HFFc6 (cell line): ENCODE data around the gene ARL8B. TPM values are rescaled to one million over a fixed set of nuclear protein-coding genes. Genes with fewer than 3 reads are reported as not detected.
"Not testable (repeated sequence)": the region's sequence is repeated elsewhere in the genome, so short reads cannot be mapped to it uniquely, and the experiment has no call there.

ENCODE experiments used
- DNase-seq: peaks from one replicate; pipeline ENCODE4 v3.0.0-alpha.2; 2018
- H3K27ac Mint-ChIP-seq: 2 replicates; pipeline ENCODE4 v1.8.0; 2020; ENCODE audit warnings: mild to moderate bottlenecking, mixed read lengths
- H3K27me3 Mint-ChIP-seq: 2 replicates; pipeline ENCODE4 v1.8.0; 2021; ENCODE audit warnings: mild to moderate bottlenecking, moderate library complexity, mixed read lengths; ENCODE audit not compliant: insufficient read depth
- H3K36me3 Mint-ChIP-seq: 2 replicates; pipeline ENCODE4 v1.8.0; 2021; ENCODE audit warnings: low read depth, mixed read lengths
- H3K4me1 Mint-ChIP-seq: 2 replicates; pipeline ENCODE4 v1.8.0; 2020; ENCODE audit warnings: low read depth, mixed read lengths
- H3K4me3 Mint-ChIP-seq: 2 replicates; pipeline ENCODE4 v1.8.0; 2020; ENCODE audit warnings: mild to moderate bottlenecking, moderate library complexity, mixed read lengths
- H3K9me3 Mint-ChIP-seq: 2 replicates; pipeline ENCODE4 v1.8.0; 2020; ENCODE audit warnings: mild to moderate bottlenecking, mixed read lengths
- total RNA-seq, 6 experiments: library from RNA; stranded (reverse); fragmentation: NEBNext Ultra II Directional; extraction: Animal tissue kit (Norgen Biotek cat#: 25700); gene quantifications; 2 replicates in 1 of 6; 3 replicates in 5 of 6; pipeline ENCODE4 v1.2.3, GENCODE V29; 2021
- TF ChIP-seq, protein P1 (sequence below): fragments of 200-600 bp; sonication (generic); IDR thresholded peaks from 2 replicates; pipeline ENCODE4 v1.5.0; 2021; ENCODE audit warnings: antibody characterized with exemption, mild to moderate bottlenecking

Gene ARL8B
- total RNA-seq, 6 experiments from 2014 or later: 48.9 to 64.7 (median 53.7) TPM

DNA sequence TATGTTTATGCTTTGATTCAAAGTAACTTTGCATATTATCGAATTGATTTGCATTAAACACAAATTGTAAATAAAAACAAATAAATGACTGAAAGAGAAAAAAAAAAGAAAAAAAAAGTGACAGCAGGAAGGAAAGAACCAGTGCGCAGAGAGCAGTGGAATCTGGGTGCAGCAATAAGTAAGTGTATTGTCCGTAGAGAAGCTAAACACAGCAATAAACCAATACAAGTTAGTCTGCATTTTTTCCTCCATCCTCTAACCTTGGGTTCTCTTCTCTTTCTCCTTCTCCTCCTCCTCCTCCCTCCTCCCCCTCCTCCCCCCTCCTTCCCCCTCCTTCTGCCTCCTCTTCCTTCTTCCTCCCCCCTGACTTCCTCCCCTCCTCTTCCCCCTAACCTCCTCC lies 18.3 kb upstream of the ARL8B start:
- Mint-ChIP-seq H3K27me3 (peaks cover 14% of the 10 kb centered on the region), H3K36me3 (no peaks in the 10 kb centered on the region), H3K27ac (no peak overlapping the region), H3K9me3 (no peaks in the 10 kb centered on the region), H3K4me1 (no peaks in the 10 kb centered on the region), H3K4me3 (no peak overlapping the region)
- TF ChIP-seq, protein P1, sequence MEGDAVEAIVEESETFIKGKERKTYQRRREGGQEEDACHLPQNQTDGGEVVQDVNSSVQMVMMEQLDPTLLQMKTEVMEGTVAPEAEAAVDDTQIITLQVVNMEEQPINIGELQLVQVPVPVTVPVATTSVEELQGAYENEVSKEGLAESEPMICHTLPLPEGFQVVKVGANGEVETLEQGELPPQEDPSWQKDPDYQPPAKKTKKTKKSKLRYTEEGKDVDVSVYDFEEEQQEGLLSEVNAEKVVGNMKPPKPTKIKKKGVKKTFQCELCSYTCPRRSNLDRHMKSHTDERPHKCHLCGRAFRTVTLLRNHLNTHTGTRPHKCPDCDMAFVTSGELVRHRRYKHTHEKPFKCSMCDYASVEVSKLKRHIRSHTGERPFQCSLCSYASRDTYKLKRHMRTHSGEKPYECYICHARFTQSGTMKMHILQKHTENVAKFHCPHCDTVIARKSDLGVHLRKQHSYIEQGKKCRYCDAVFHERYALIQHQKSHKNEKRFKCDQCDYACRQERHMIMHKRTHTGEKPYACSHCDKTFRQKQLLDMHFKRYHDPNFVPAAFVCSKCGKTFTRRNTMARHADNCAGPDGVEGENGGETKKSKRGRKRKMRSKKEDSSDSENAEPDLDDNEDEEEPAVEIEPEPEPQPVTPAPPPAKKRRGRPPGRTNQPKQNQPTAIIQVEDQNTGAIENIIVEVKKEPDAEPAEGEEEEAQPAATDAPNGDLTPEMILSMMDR: no peak
- DNase-seq: no peak

DNA sequence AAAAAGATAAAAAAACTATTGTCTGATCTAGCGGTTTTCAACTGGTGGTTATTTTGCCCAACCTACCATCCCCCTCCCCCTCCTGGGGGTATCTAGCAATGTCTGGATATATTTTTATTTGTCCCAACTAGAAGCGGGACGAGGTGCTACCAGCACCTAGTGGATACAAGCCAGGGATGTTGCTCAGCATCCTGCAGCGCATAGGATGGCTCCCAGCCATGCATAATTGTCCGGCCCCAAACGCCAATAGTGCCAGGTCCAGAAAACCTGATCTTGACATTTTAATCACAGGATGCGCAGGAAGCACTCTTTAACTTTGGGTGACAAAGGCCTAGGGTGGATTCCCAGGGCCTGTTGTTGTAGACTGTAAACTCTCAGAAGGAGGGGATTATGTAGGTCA lies 17.0 kb upstream of the ARL8B start:
- no peaks in the 10 kb centered on the region for H3K4me1 Mint-ChIP-seq
- peaks cover 17% of the 10 kb centered on the region for H3K27me3 Mint-ChIP-seq
- no peaks in the 10 kb centered on the region for H3K36me3 Mint-ChIP-seq
- DNase-seq: no peak
- no peaks in the 10 kb centered on the region for H3K9me3 Mint-ChIP-seq
- TF ChIP-seq, protein P1: no peak
- H3K27ac Mint-ChIP-seq: no peak overlapping the region
- H3K4me3 Mint-ChIP-seq: no peak overlapping the region

DNA sequence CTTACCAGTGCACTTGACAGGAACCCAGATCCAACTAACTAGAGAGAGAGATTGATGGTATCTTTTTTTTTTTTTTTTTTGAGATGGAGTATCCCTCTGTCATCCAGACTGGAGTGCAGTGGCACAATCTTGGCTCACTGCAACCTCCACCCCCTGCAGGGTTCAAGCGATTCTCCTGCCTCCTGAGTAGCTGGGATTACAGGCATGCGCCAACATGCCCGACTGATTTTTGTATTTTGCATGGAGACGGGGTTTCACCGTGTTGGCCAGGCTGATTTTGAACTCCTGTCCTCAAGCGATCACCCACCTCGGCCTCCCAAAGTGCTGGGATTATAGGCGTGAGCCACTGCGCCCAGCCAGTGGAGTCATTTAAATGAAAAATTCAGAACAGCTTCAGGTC lies 15.7 kb upstream of the ARL8B start:
- H3K27me3 Mint-ChIP-seq: peaks cover 14% of the 10 kb centered on the region
- H3K36me3 Mint-ChIP-seq, H3K4me1 Mint-ChIP-seq, H3K27ac Mint-ChIP-seq, H3K4me3 Mint-ChIP-seq, H3K9me3 Mint-ChIP-seq, DNase-seq: not testable (repeated sequence)

DNA sequence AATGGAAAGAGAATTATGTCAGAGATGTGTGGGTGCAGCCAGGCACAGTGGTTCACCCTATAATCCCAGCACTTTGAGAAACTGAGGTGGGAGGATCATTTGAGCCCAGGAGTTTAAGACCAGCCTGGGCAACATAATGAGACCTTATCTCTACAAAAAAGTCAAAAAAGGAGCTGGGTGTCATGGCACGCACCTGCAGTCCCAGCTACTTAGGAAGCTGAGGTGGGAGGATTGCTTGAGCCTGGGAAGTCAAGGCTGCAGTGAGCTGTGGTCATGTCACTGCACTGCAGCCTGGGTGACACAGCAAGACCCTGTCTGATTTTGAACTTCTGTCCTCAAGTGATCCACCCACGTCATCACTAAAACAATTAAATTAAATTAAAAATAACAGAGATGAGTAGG lies 15.2 kb upstream of the ARL8B start:
- not testable (repeated sequence) for H3K4me3 Mint-ChIP-seq, H3K27ac Mint-ChIP-seq

DNA sequence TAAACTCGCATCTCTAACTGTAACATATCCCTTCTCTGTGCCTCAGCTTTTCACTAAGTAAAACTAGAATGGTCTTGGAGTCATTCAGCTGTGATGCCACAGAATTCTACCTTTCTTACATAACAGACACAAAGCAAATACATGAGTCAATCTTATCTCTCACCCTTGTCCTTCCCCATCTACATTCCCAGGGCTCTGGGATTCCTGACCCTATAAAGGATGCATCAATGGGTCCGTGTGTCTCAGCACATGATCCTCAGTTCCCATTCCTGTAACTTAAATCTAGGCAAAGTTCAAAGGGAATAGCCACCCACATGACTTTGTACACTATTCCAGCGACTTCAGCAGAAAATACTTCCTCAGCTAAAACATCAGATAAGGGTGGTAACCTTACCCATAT lies 11.8 kb upstream of the ARL8B start:
- Mint-ChIP-seq H3K36me3 (no peaks in the 10 kb centered on the region), H3K4me1 (peaks cover 1% of the 10 kb centered on the region), H3K9me3 (no peaks in the 10 kb centered on the region), H3K4me3 (no peak overlapping the region), H3K27me3 (peaks cover 11% of the 10 kb centered on the region), H3K27ac (no peak overlapping the region)
- TF ChIP-seq, protein P1: no peak
- DNase-seq: no peak

More for the DNA sequence above, 15.2 kb upstream of the ARL8B start:
- H3K27me3 Mint-ChIP-seq: peaks cover 15% of the 10 kb centered on the region
- not testable (repeated sequence) for DNase-seq, H3K4me1 Mint-ChIP-seq, H3K9me3 Mint-ChIP-seq, H3K36me3 Mint-ChIP-seq

DNA sequence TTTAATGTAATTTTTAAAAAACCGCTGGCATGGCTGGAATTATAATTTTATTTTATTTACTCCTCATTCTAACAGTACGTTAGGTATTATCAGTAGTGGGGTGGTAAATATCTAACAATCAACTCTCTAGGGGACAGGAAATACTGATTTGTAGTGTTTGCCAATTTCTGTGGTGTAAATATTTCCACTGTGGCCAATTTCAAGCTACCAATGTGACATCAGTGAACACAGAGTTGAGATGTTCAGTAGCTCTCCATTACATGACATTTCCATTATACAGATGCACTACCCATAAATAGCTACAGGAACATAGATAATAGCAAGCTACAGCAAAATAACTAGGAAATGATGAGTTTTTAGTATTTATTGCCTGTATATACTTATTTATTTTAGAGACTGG lies 10.0 kb upstream of the ARL8B start:
- DNase-seq: no peak
- H3K36me3 Mint-ChIP-seq: no peaks in the 10 kb centered on the region
- H3K27ac Mint-ChIP-seq: no peak overlapping the region
- TF ChIP-seq, protein P1: no peak
- no peaks in the 10 kb centered on the region for H3K9me3 Mint-ChIP-seq
- peaks cover 14% of the 10 kb centered on the region for H3K4me1 Mint-ChIP-seq
- no peak overlapping the region for H3K4me3 Mint-ChIP-seq
- peaks cover 9% of the 10 kb centered on the region for H3K27me3 Mint-ChIP-seq

DNA sequence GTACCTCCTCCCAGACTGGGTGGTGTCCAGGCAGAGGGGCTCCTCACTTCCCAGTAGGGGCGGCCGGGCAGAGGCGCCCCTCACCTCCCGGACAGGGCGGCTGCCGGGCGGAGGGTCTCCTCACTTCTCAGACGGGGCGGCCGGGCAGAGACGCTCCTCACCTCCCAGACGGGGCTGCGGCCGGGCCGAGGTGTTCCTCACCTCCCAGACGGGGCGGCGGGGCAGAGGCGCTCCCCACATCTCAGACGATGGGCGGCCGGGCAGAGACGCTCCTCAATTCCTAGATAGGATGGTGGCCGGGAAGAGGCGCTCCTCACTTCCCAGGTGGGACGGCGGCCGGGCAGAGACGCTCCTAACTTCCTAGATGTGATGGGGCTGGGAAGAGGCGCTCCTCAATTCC lies 8.4 kb upstream of the ARL8B start:
- Mint-ChIP-seq H3K4me1 (peaks cover 14% of the 10 kb centered on the region), H3K27me3 (peaks cover 10% of the 10 kb centered on the region)
- H3K4me3 Mint-ChIP-seq, H3K27ac Mint-ChIP-seq, H3K36me3 Mint-ChIP-seq, DNase-seq, H3K9me3 Mint-ChIP-seq: not testable (repeated sequence)
